Measurements from ENCODE around the gene EFCAB6.

The EFCAB6 gene

GRCh38 chr22:43714104-43714503 lies 98.0 kb downstream of the EFCAB6 start:
- TF ChIP-seq CTCF (IDR thresholded peaks at IDR 0.05; ENCODE audit: extremely low read depth, insufficient read depth, missing control alignments), result no peak
- in situ Hi-C loops (cut with MboI; ENCODE audit: low pct_unique_long_range_greater_than_20kb, low sequenced_read_pairs, unreplicated experiment), result no loop called here
- no peak for DNase-seq (ENCODE audit: low spot score)

GRCh38 chr22:43711681-43712080 lies 100.4 kb downstream of the EFCAB6 start:
- no peak for TF ChIP-seq CTCF (IDR thresholded peaks at IDR 0.05; ENCODE audit: extremely low read depth, insufficient read depth, missing control alignments)
- no peak for DNase-seq (ENCODE audit: low spot score)
- in situ Hi-C loops (cut with MboI; ENCODE audit: low pct_unique_long_range_greater_than_20kb, low sequenced_read_pairs, unreplicated experiment), result no loop called here

- no peak for DNase-seq (ENCODE audit: low spot score)
- no peak for TF ChIP-seq CTCF (IDR thresholded peaks at IDR 0.05; ENCODE audit: extremely low read depth, insufficient read depth, missing control alignments)
- in situ Hi-C loops (cut with MboI; ENCODE audit: low pct_unique_long_range_greater_than_20kb, low sequenced_read_pairs, unreplicated experiment), result no loop called here
These were observed 104.5 kb downstream of the EFCAB6 start for GRCh38 chr22:43707648-43708047.

GRCh38 chr22:43706571-43707328 lies 105.4 kb downstream of the EFCAB6 start:
- DNase-seq (ENCODE audit: low spot score), result no peak
- TF ChIP-seq CTCF (IDR thresholded peaks at IDR 0.05; ENCODE audit: extremely low read depth, insufficient read depth, missing control alignments), result no peak
- in situ Hi-C loops (cut with MboI; ENCODE audit: low pct_unique_long_range_greater_than_20kb, low sequenced_read_pairs, unreplicated experiment), result no loop called here

GRCh38 chr22:43706151-43706550 lies 106.0 kb downstream of the EFCAB6 start:
- TF ChIP-seq CTCF (IDR thresholded peaks at IDR 0.05; ENCODE audit: extremely low read depth, insufficient read depth, missing control alignments), result no peak
- in situ Hi-C loops (cut with MboI; ENCODE audit: low pct_unique_long_range_greater_than_20kb, low sequenced_read_pairs, unreplicated experiment), result no loop called here
- no peak for DNase-seq (ENCODE audit: low spot score)

GRCh38 chr22:43704051-43704450 lies 108.1 kb downstream of the EFCAB6 start:
- in situ Hi-C loops (cut with MboI; ENCODE audit: low pct_unique_long_range_greater_than_20kb, low sequenced_read_pairs, unreplicated experiment), result no loop called here
- TF ChIP-seq CTCF (IDR thresholded peaks at IDR 0.05; ENCODE audit: extremely low read depth, insufficient read depth, missing control alignments), result no peak
- no peak for DNase-seq (ENCODE audit: low spot score)
